ENCODE results near the gene RTN3.
"Not testable (repeated sequence)": the region's sequence is repeated elsewhere in the genome, so short reads cannot be mapped to it uniquely, and the experiment has no call there.

The RTN3 gene

GRCh38 chr11:63683133-63683991 is 2.1 kb downstream of the RTN3 start:
- TF ChIP-seq ARNTL (CRISPR knock-in tag; IDR thresholded peaks at IDR 0.05; ENCODE audit: borderline replicate concordance, low read depth) (no peak), OSR1 (CRISPR knock-in tag; IDR thresholded peaks at IDR 0.05) (no peak), PPARA (CRISPR knock-in tag; IDR thresholded peaks at IDR 0.05; ENCODE audit: borderline replicate concordance) (no peak), ZNF8 (CRISPR knock-in tag; IDR thresholded peaks at IDR 0.05) (peak; percentile 60; the same call in 1 of the 2 replicates), ZC3H10 (CRISPR knock-in tag; IDR thresholded peaks at IDR 0.05) (no peak), SNAI2 (CRISPR knock-in tag; IDR thresholded peaks at IDR 0.05) (no peak), ISL1 (CRISPR knock-in tag; IDR thresholded peaks at IDR 0.05) (no peak)
- ATAC-seq: no peak

DNA sequence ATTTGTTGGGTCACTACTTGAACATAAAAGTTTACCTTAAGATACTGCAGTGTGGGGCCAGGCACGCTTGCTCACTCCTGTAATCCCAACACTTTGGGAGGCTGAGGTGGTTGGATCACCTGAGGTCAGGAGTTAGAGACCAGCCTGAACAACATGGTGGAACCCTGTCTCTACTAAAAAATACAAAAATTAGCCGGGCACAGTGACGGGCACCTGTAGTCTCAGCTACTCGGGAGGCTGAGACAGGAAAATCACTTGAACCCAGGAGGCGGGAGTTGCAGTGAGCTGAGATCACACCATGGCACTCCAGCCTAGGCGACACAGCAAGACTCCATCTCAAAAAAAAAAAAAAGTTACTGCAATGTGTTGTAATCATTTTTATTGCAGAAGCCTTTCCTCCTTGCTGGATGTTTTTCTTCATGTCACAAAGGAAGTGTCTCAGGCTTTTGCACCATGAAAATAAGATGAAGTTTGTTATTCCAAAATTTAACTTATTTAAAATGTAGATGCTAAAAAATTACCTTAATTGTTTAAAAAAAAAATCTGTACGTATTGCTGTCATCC is 3.9 kb downstream of the RTN3 start:
- ATAC-seq: not testable (repeated sequence)

GRCh38 chr11:63686926-63687325 is 5.6 kb downstream of the RTN3 start:
- no peak for ATAC-seq
- TF ChIP-seq ZNF565 (CRISPR knock-in tag; conservative IDR thresholded peaks at IDR 0.05; ENCODE audit: low read depth) (no peak), TOX (CRISPR knock-in tag; IDR thresholded peaks at IDR 0.05; ENCODE audit: borderline replicate concordance) (no peak), ESRRG (CRISPR knock-in tag; IDR thresholded peaks at IDR 0.05) (no peak), ISL1 (CRISPR knock-in tag; IDR thresholded peaks at IDR 0.05) (no peak), TSHZ2 (CRISPR knock-in tag; IDR thresholded peaks at IDR 0.05) (no peak), ZC3H10 (CRISPR knock-in tag; IDR thresholded peaks at IDR 0.05) (no peak), ZNF70 (CRISPR knock-in tag; IDR thresholded peaks at IDR 0.05) (no peak), OSR1 (CRISPR knock-in tag; IDR thresholded peaks at IDR 0.05) (no peak), ZFP3 (CRISPR knock-in tag; IDR thresholded peaks at IDR 0.05) (no peak)

GRCh38 chr11:63687845-63688244 is 6.5 kb downstream of the RTN3 start:
- ATAC-seq: no peak

More at GRCh38 chr11:63687845-63688244, 6.5 kb downstream of the RTN3 start:
- TF ChIP-seq RARB (CRISPR knock-in tag; IDR thresholded peaks at IDR 0.05): no peak
- TF ChIP-seq ZNF70 (CRISPR knock-in tag; IDR thresholded peaks at IDR 0.05): no peak
- TF ChIP-seq, protein P1, sequence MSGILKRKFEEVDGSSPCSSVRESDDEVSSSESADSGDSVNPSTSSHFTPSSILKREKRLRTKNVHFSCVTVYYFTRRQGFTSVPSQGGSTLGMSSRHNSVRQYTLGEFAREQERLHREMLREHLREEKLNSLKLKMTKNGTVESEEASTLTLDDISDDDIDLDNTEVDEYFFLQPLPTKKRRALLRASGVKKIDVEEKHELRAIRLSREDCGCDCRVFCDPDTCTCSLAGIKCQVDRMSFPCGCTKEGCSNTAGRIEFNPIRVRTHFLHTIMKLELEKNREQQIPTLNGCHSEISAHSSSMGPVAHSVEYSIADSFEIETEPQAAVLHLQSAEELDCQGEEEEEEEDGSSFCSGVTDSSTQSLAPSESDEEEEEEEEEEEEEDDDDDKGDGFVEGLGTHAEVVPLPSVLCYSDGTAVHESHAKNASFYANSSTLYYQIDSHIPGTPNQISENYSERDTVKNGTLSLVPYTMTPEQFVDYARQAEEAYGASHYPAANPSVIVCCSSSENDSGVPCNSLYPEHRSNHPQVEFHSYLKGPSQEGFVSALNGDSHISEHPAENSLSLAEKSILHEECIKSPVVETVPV (CRISPR knock-in tag; IDR thresholded peaks at IDR 0.05): no peak
- TF ChIP-seq CSDC2 (CRISPR knock-in tag; IDR thresholded peaks at IDR 0.05): no peak
- TF ChIP-seq SNAI2 (CRISPR knock-in tag; IDR thresholded peaks at IDR 0.05): no peak
- no peak for TF ChIP-seq POU6F1 (CRISPR knock-in tag; IDR thresholded peaks at IDR 0.05; ENCODE audit: borderline replicate concordance, low read depth)
- no peak for TF ChIP-seq ZFP3 (CRISPR knock-in tag; IDR thresholded peaks at IDR 0.05)
- TF ChIP-seq ESRRG (CRISPR knock-in tag; IDR thresholded peaks at IDR 0.05): no peak
- TF ChIP-seq, protein P2, sequence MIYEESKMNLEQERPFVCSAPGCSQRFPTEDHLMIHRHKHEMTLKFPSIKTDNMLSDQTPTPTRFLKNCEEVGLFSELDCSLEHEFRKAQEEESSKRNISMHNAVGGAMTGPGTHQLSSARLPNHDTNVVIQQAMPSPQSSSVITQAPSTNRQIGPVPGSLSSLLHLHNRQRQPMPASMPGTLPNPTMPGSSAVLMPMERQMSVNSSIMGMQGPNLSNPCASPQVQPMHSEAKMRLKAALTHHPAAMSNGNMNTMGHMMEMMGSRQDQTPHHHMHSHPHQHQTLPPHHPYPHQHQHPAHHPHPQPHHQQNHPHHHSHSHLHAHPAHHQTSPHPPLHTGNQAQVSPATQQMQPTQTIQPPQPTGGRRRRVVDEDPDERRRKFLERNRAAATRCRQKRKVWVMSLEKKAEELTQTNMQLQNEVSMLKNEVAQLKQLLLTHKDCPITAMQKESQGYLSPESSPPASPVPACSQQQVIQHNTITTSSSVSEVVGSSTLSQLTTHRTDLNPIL (CRISPR knock-in tag; IDR thresholded peaks at IDR 0.05; ENCODE audit: low read depth): no peak
- TF ChIP-seq ZNF8 (CRISPR knock-in tag; IDR thresholded peaks at IDR 0.05): no peak
- TF ChIP-seq TCF4 (CRISPR knock-in tag; IDR thresholded peaks at IDR 0.05; ENCODE audit: borderline replicate concordance): no peak
- no peak for TF ChIP-seq ZC3H10 (CRISPR knock-in tag; IDR thresholded peaks at IDR 0.05)
- TF ChIP-seq TOX (CRISPR knock-in tag; IDR thresholded peaks at IDR 0.05; ENCODE audit: borderline replicate concordance): no peak
- TF ChIP-seq TSHZ2 (CRISPR knock-in tag; IDR thresholded peaks at IDR 0.05): no peak
